Measurements from ENCODE around the gene TERT. TPM values are rescaled to one million over a fixed set of nuclear protein-coding genes. Genes with fewer than 3 reads are reported as not detected.

Gene TERT
- total and polyA plus RNA-seq, 2 of the 13 experiments (the other 11 are each of a cell fraction or from before 2014, with no cell fraction given) = 4.3 to 5.9 TPM

DNA sequence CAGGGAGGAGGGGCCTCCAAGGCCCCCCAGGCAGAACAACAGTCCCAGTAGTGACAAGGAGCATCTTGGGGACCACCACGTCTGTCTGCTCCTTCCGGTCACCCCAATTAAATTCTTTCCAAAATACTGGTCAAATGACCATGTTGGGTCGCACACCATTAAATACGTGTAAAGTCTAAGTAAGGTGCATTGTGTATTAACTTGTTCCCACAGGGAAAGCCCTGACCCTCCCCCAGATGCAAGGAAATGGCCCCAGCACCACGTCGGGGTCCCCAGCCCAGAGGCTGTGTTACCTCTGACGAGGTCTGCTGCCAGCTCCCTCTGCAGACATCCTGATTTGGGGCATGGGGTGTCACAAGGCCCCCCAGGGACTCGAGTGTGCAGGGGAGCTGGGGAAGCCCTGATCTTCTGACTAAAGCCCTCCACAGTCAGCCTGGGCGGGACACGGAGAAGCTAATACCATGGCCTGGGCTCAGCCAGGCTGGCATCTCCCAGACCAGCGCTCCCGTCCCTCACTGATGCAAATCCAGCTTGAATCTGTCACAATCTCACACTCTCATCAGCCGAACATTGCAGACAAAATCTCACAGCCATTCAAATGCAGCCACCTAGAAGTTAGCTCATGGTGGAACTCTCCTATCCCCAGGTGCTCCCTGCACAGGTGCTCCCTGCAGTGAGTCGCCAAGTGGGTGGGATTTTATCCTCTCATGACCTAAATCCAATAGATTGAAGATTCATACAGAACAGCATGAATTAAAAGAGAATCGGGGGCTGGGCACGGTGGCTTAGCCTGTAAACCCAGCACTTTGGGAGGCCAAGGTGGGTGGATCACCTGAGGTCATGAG is 13.6 kb downstream of the TERT start:
- 55% methylated on average over 14 of the region's 16 CpGs for WGBS (ENCODE audit: low lambda C conversion rate)
- no TSS peak for BruUV-seq (replicated peaks)
- intact Hi-C loops (cut with micrococcal nuclease; ENCODE audit: unreplicated experiment) = no loop called here
- in situ Hi-C loops (cut with HindIII; ENCODE audit: extremely low pct_ligation_motif_present, low pct_unique_long_range_greater_than_20kb) = no loop called here
- FAIRE-seq = no peak
- Histone ChIP-seq H3K4me2 (ENCODE audit: low read depth, low read length) (no peak overlapping the region), H3K79me2 (ENCODE audit: insufficient read depth, low read length) (no peaks in the 10 kb centered on the region), H3K9ac (ENCODE audit: insufficient read depth, low read depth, low read length) (no peak overlapping the region), H3K4me1 (ENCODE audit: insufficient read depth, low read length) (no peaks in the 10 kb centered on the region), H3K4me3 (replicated peaks in 1 of 3; ENCODE audit: insufficient read depth in 1 of 3, low read depth in 2 of 3, low read length in 3 of 3) (no peak overlapping the region), H4K20me1 (ENCODE audit: insufficient read depth, low read length) (no peaks in the 10 kb centered on the region), H2AFZ (ENCODE audit: low read length) (no peak overlapping the region), H3K9me3 (ENCODE audit: low read length) (no peaks in the 10 kb centered on the region), H3K36me3 (replicated peaks in 1 of 2; ENCODE audit: control insufficient read depth in 1 of 2, insufficient read depth in 2 of 2, low read length in 2 of 2) (no peaks in the 10 kb centered on the region; a peak in 1 of 5 replicates), H3K27me3 (ENCODE audit: control insufficient read depth in 1 of 2, insufficient read depth in 2 of 2, low read length in 2 of 2) (peaks cover 0 to 13% of the 10 kb centered on the region in 2 experiments; a peak in 3 of 5 replicates), H3K27ac (ENCODE audit: extremely low read length, insufficient read depth, low read length) (no peak overlapping the region)
- TF ChIP-seq ZNF792 (CRISPR knock-in tag; IDR thresholded peaks at IDR 0.05) = no peak
- TF ChIP-seq ATF7 (IDR thresholded peaks at IDR 0.05) = no peak
- TF ChIP-seq ATF7 (CRISPR knock-in tag; IDR thresholded peaks at IDR 0.05) = no peak
- TF ChIP-seq PCBP1 (IDR thresholded peaks at IDR 0.05; ENCODE audit: borderline replicate concordance, low read depth, low read length) = no peak
- TF ChIP-seq TARDBP (CRISPR knock-in tag; IDR thresholded peaks at IDR 0.05) = no peak
- peak; percentile 70 for TF ChIP-seq ZNF263 (CRISPR knock-in tag; IDR thresholded peaks at IDR 0.05)
- POLR2A ChIA-PET = no interaction called here
- CTCF ChIA-PET (ENCODE audit: low intra/inter-chr PET ratio, low total read pairs) = no interaction called here
- no peak for DNase-seq (ENCODE audit: low spot score)
- no peak for ATAC-seq

GRCh38 chr5:1280177-1281037 is 14.5 kb downstream of the TERT start:
- ATAC-seq = no peak
- H3K27me3 ChIP-seq (ENCODE audit: control insufficient read depth in 1 of 2, insufficient read depth in 2 of 2, low read length in 2 of 2) = peaks cover 0 to 13% of the 10 kb centered on the region in 2 experiments; a peak in 3 of 5 replicates
- no peak for FAIRE-seq
- no peak overlapping the region for H2AFZ ChIP-seq (ENCODE audit: low read length)
- H4K20me1 ChIP-seq (ENCODE audit: insufficient read depth, low read length) = no peaks in the 10 kb centered on the region
- H3K4me1 ChIP-seq (ENCODE audit: insufficient read depth, low read length) = no peaks in the 10 kb centered on the region
- POLR2A ChIA-PET = no interaction called here
- 78% methylated on average over 12 of the region's 32 CpGs for WGBS (ENCODE audit: low lambda C conversion rate)
- H3K9me3 ChIP-seq (ENCODE audit: low read length) = no peaks in the 10 kb centered on the region
- H3K4me3 ChIP-seq (replicated peaks in 1 of 3; ENCODE audit: insufficient read depth in 1 of 3, low read depth in 2 of 3, low read length in 3 of 3) = no peak overlapping the region
- BruUV-seq (replicated peaks) = no TSS peak
- H3K27ac ChIP-seq (ENCODE audit: extremely low read length, insufficient read depth, low read length) = no peak overlapping the region
- no peaks in the 10 kb centered on the region; a peak in 1 of 5 replicates for H3K36me3 ChIP-seq (replicated peaks in 1 of 2; ENCODE audit: control insufficient read depth in 1 of 2, insufficient read depth in 2 of 2, low read length in 2 of 2)
- intact Hi-C loops (cut with micrococcal nuclease; ENCODE audit: unreplicated experiment) = no loop called here
- no peak for DNase-seq (ENCODE audit: low spot score)
- no peaks in the 10 kb centered on the region for H3K79me2 ChIP-seq (ENCODE audit: insufficient read depth, low read length)
- H3K4me2 ChIP-seq (ENCODE audit: low read depth, low read length) = no peak overlapping the region
- no peak overlapping the region for H3K9ac ChIP-seq (ENCODE audit: insufficient read depth, low read depth, low read length)
- CTCF ChIA-PET (ENCODE audit: low intra/inter-chr PET ratio, low total read pairs) = no interaction called here
- in situ Hi-C loops (cut with HindIII; ENCODE audit: extremely low pct_ligation_motif_present, low pct_unique_long_range_greater_than_20kb) = no loop called here
- TF ChIP-seq ZNF75D (CRISPR knock-in tag; IDR thresholded peaks at IDR 0.05; ENCODE audit: borderline replicate concordance) (no peak), SIN3A (IDR thresholded peaks at IDR 0.05; ENCODE audit: borderline replicate concordance, low read depth, low read length) (no peak), PTBP1 (IDR thresholded peaks at IDR 0.05; ENCODE audit: low read depth, low read length, poor library complexity, severe bottlenecking) (no peak), ZNF510 (CRISPR knock-in tag; IDR thresholded peaks at IDR 0.05; ENCODE audit: low read depth) (no peak), ZBTB4 (CRISPR knock-in tag; IDR thresholded peaks at IDR 0.05; ENCODE audit: borderline replicate concordance) (no peak), ZNF629 (CRISPR knock-in tag; conservative IDR thresholded peaks at IDR 0.05) (no peak), ZNF264 (CRISPR knock-in tag; IDR thresholded peaks at IDR 0.05) (no peak), FOXK1 (CRISPR knock-in tag; IDR thresholded peaks at IDR 0.05; ENCODE audit: borderline replicate concordance, low read depth) (no peak), ZNF367 (CRISPR knock-in tag; IDR thresholded peaks at IDR 0.05; ENCODE audit: borderline replicate concordance) (no peak)

Measured in HepG2 (cell line).